Retina (tissue), 1 donor: ENCODE results near the gene SPON1.
"Not testable (repeated sequence)": the region's sequence is repeated elsewhere in the genome, so short reads cannot be mapped to it uniquely, and the experiment has no call there.

Experiments
- DNase-seq: peaks from one replicate; pipeline ENCODE4 v3.0.0-alpha.2; 2016

SPON1 gene

GRCh38 chr11:14133381-14133780 lies 170.9 kb downstream of the SPON1 start:
- DNase-seq, result no peak

DNA sequence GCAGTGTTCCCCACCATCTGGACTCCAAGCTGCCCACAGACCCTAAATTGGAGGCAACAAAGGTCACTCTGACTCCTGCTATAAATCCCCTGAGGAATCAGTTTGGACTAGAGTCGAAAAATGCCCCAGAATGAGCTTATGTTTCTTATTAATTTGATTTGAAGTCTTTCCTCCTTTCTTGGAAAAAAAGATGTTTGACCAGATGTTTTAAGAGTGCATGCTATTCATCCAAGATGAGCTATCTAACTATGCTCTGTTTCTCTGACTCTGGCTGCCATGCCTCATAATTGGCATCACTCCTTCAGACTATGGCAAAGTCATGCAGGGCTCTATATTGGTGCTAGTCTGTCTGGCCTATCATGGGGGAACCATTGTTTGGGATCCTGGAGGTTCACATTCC lies 174.0 kb downstream of the SPON1 start:
- DNase-seq, result no peak

DNA sequence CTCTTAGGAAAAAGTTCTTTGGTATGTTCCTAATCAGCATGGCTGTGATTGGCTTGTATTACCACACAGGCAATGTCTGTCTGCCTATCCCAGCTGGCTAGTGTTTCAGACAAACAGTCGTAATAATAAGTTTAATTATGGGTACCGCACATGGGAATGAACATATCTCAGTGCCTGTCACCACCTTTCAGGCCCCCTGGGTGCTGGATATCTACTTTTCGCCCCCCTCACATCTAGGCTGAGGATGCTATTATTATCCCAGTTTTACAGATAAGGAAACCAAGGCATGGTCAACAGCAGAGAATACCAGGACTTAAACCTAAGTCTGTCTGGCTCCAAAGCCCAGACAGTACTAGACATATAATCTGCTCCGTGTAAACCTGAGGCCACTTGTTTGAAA lies 174.8 kb downstream of the SPON1 start:
- no peak for DNase-seq

DNA sequence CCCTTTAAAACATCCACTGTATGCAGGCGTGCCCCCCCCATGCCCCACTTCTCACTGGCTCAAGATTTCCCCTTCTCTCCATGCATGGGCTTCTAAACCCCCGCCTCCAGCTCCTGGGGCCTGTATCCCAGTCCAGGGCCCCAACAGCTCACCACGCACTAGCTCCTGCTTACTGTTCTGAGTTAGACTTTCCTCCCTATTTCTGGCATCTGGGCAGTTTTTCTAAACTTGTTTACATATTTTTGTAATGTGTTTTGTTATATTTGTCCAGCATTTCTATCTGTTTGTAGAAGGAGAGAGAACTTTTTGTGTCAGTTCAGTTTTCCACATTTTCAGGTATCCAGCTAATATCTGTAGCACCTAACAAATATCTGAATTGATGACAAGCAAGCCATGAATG lies 178.5 kb downstream of the SPON1 start:
- no peak for DNase-seq

DNA sequence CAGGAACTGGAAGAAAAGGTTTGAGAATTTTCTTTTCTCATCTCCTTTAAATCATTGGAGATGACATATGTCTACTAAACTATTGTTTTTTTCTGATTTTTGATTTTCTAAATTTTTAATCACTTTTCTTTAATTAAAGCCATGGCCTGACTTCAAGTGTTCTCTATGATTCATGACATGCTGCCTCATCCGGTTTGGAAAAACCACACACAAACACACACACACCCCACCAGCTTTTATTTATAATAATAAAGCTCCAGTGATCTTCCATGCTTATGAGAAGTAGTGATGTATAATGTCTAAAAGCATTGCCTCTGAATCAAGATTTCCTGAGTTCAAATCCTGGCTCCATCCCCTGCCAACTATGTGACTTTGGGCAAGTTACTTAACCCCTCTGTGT lies 179.2 kb downstream of the SPON1 start:
- DNase-seq, result no peak

GRCh38 chr11:14144934-14145333 lies 182.4 kb downstream of the SPON1 start:
- no peak for DNase-seq

DNA sequence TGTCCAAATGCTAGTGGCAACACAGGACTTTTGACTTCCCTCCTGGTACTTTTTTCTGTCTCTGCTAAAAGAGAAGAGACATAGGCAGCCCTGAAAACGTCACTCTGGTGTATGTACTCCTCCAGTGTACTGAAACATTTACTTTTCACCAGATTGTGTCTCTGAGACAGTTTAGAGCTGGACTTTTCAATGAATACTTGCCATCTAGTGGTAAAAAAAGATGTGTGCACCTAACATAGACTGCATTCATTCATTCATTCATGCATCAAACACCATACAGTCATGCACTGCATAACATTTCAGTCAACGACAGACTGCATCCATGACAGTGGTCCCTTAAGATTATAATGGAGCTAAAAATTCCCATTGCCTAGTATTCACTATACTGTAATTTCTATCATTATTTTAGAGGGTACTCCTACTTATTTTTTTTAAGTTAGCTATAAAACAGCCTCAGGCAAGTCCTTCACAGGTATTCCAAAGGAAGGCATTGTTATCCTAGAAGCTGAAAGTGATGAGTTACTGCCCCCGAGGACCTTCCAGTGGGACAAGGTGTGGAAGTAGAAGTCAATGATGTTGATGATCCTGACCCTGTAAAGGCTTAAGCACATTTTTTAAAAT lies 186.2 kb downstream of the SPON1 start:
- no peak for DNase-seq

- no peak for DNase-seq
Measured at GRCh38 chr11:14149683-14150082, 187.2 kb downstream of the SPON1 start.

GRCh38 chr11:14150878-14151277 lies 188.4 kb downstream of the SPON1 start:
- DNase-seq, result no peak

DNA sequence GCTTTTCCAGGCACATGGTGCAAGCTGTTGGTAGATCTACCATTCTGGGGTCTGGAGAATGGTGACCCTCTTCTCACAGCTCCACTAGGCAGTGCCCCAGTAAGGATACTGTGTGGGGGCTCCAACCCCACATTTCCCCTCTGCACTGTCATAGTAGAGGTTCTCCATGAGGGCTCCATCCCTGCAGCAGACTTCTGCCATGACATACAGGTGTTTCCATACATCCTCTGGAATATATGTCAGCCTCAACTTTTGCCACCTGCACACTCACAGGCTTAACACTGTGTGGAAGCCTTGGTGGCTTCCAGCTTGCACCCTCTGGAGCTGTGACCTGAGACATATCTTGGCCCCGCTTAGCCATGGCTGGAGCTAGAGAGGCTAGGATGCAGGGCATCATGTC lies 191.6 kb downstream of the SPON1 start:
- not testable (repeated sequence) for DNase-seq

DNA sequence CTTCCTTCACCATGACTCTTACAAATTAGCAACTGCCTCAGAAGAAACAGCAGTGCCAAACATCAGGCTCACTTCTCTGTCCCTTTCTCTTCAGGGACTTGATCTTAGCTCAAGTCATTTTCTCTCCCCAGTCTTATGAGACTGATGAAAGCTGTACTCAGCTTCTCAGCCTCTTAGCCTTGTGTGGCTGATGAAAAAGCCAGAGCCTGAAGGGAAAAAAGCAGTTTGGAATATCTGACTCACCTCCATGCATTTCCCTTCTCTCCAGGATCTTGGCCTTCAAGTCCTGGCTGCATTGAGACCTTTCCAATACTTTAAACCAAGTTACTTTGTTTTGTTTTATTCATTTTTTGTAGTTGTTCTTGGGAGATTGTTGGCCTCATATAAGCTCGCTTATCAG lies 195.9 kb downstream of the SPON1 start:
- no peak for DNase-seq

DNA sequence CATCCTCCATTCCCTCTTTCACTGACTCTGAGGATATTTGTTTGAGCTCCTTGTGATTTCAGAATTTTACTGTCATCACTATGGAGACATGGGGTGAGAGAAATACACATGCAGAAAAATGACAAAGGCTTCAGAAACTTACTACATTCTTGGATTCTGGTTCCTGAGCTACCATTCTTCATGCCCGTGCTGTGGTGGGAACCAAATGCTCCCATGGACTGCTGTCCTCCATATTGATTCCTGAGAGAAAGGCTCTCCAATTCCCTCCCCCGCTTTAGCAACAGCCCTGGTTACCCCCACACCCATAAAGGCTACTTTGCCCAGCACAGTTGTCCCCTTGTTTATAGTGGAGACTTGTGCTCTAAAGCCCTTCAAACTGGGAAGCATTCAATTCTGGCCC lies 201.1 kb downstream of the SPON1 start:
- no peak for DNase-seq

- not testable (repeated sequence) for DNase-seq
Measured at GRCh38 chr11:14173679-14174078, 211.2 kb downstream of the SPON1 start.

GRCh38 chr11:14179116-14179820 lies 216.7 kb downstream of the SPON1 start:
- DNase-seq, result peak; percentile 47

- DNase-seq, result no peak
Measured at GRCh38 chr11:14181121-14181520, 218.6 kb downstream of the SPON1 start.

GRCh38 chr11:14182833-14183364 lies 220.4 kb downstream of the SPON1 start:
- DNase-seq, result no peak

- no peak for DNase-seq
Measured at GRCh38 chr11:14184028-14184940, 221.8 kb downstream of the SPON1 start.

GRCh38 chr11:14185461-14185860 lies 222.9 kb downstream of the SPON1 start:
- no peak for DNase-seq

DNA sequence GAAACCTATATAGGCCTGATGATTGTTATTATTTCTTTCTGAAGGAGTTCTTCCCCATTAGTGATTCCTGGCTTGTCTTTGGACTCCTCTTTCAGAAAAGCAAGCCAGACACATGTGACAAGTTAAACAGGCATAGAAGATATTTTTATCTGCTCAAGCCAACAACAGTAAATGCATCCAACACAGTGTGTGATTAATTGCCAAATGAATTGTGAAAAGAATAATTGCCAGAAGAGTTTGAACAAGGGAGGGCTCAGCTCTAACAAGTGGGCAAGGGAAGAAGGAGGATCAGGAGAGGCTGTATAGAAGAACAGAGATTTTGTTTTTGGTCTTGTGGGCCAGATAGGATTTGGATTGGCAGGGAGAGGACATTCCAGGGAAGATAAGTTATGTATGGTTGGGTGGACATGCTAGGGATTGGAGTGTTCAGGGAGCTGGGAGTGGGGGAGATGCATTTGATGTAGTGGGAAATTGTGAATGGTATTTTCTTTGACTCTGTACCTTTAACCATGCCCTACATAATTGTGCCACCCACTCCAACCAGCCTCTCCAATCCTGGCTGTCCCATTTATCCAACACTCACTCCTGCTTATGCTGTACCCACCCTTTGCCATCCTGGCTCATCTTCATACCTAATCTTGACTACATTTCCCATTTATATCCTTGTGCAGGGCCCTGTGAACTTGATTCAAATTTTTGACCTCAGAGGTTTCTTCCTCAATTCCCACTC lies 223.7 kb downstream of the SPON1 start:
- no peak for DNase-seq

GRCh38 chr11:14189874-14190273 lies 227.4 kb downstream of the SPON1 start:
- DNase-seq, result no peak

DNA sequence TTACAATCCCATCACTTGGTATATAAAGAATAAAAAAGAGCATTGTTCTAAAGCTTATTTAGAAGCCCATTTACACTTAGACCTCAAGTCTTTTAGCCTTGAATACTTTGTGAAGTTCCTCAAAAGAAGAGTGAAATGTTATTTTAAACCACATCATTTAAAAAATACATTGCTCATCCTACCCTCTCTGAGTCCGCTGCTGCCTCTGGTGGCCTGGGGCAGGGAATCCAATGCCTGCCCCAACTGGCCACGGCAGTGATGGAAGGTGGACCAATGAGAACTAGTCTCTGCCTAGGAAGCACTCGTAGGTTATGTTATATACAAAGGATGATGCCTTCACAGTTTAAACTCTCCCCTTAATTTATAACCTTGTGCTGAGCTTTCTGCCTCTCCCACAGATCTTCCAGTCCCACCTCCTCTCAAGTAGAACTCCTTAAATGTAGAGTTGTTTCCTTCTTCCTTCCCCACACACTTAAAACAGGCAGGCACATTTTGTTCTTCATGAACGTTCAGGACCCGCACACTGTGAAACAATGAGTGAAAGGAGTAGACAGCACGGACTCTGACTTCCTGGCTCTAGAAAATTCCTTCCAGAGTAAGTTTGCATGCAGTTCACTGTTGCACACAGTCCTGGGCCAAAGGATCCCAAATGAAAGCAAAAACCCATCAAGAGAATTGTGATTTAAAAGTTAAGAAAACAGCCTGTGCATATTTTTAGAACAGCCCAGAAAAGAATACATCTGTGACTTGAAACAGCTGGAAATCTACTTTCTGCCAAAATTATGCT lies 228.7 kb downstream of the SPON1 start:
- DNase-seq, result no peak

DNA sequence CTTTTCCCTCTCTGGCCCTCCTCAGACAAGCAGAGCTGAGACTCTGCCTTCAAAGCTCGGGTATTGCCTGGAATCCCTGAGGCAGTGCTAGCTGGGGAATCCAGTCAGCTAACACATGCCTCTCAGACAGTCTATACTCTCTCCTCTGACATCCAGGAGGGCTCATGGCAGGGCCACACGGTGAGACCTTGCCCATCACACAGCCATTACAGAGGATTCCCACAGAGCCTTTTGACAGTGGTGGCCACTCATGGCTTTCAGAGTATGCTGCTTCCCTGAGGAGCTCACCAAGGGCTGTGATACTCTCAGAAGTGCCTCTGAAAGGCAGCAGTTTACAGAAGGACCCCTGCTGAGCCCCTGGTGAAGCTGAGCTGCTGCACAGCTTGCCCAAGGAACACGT lies 231.1 kb downstream of the SPON1 start:
- DNase-seq, result no peak
